HCT116 (cell line): ENCODE measurements around the gene SLC22A2. TPM values are rescaled to one million over a fixed set of nuclear protein-coding genes. Genes with fewer than 3 reads are reported as not detected.

Experiments
- ATAC-seq: fragments of 200-7000 bp; cut with Tn5 transposase; 2 replicates; pipeline ENCODE4 v1.9.1; 2020; ENCODE audit warnings: mild to moderate bottlenecking, moderate library complexity
- BruUV-seq: library from RNA; stranded (reverse); fragments of 400-500 nt; replicated peaks from 2 replicates; lab custom pipeline; 2021; lab: Mats Ljungman, UMichigan
- CTCF ChIA-PET: fragments of 300-600 bp; sonication (Branson Sonifier 250); formaldehyde crosslinking; loops from one replicate; lab custom pipeline; 2021; ENCODE audit warnings: antibody characterized with exemption; lab: Charles Lee
- POLR2A ChIA-PET: fragments of 300-600, 350-600 bp; sonication (Branson Sonifier 250); formaldehyde crosslinking; loops from one replicate; lab custom pipeline; 2021; ENCODE audit warnings: antibody characterized with exemption; lab: Charles Lee
- RAD21 ChIA-PET, 2 experiments: fragments of 300-600 bp; sonication (Branson Sonifier 250); formaldehyde crosslinking; loops; one replicate each; lab custom pipeline; 2023; ENCODE audit warnings: low total read pairs in 2 of 2; ENCODE audit not compliant: uncharacterized antibody in 2 of 2, unreplicated experiment in 2 of 2, low non-redundant PET in 1 of 2; lab: Charles Lee
- DNase-seq: peaks from one replicate; pipeline ENCODE4 v3.0.0-alpha.2; 2010; ENCODE audit warnings: low read depth, low spot score
- H2AFZ ChIP-seq: fragments of 200-600 bp; shearing (Covaris generic), sonication (generic); 2 replicates; pipeline ENCODE4 v1.6.1; 2017; ENCODE audit warnings: low read depth, mixed run types, mixed read lengths, antibody characterized with exemption, low read length; ENCODE audit not compliant: poor library complexity, severe bottlenecking
- H3K27ac ChIP-seq: 2 replicates; pipeline ENCODE4 v1.5.1; 2012; ENCODE audit warnings: low read depth, low read length
- H3K27me3 ChIP-seq: fragments of 200-600 bp; sonication (generic); 2 replicates; pipeline ENCODE4 v1.6.1; 2016; ENCODE audit warnings: mixed run types, low read length, mixed read lengths; ENCODE audit not compliant: insufficient read depth
- H3K36me3 ChIP-seq, 2 experiments: fragments of 200-500 bp in 1 of 2; fragments of 200-600 bp in 1 of 2; sonication (Bioruptor generic) in 1 of 2; sonication (generic) in 1 of 2; 2 replicates each; pipeline versions ENCODE4 v1.5.1 to v1.6.1; 2014 to 2016; ENCODE audit warnings: low read length in 2 of 2, inconsistent platforms in 1 of 2, mixed read lengths in 1 of 2, mixed run types in 1 of 2; ENCODE audit not compliant: insufficient read depth in 2 of 2, control insufficient read depth in 1 of 2
- H3K4me1 ChIP-seq, 2 experiments: fragments of 200-600 bp in 1 of 2; sonication (generic) in 1 of 2; 2 replicates each; pipeline versions ENCODE4 v1.5.1 to v1.6.1; 2012 to 2017; ENCODE audit warnings: low read length in 2 of 2, inconsistent platforms in 1 of 2, mild to moderate bottlenecking in 1 of 2, mixed read lengths in 1 of 2, mixed run types in 1 of 2, moderate library complexity in 1 of 2; ENCODE audit not compliant: insufficient read depth in 2 of 2, control insufficient read depth in 1 of 2
- H3K4me2 ChIP-seq: fragments of 200-600 bp; sonication (generic); 2 replicates; pipeline ENCODE4 v1.6.1; 2017; ENCODE audit warnings: mixed run types, low read length, mixed read lengths
- H3K4me3 ChIP-seq, 2 experiments: fragments of 200-600 bp in 1 of 2; sonication (generic) in 1 of 2; replicated peaks in 1 of 2; 2 replicates each; pipeline ENCODE4 v1.5.1; 2011 to 2016; ENCODE audit warnings: low read length in 2 of 2, control low read depth in 1 of 2, low read depth in 1 of 2, mild to moderate bottlenecking in 1 of 2, mixed read lengths in 1 of 2, mixed run types in 1 of 2
- H3K79me2 ChIP-seq: fragments of 200-600 bp; sonication (generic); 2 replicates; pipeline ENCODE4 v1.6.1; 2017; ENCODE audit warnings: mild to moderate bottlenecking, mixed run types, low read length, moderate library complexity, mixed read lengths; ENCODE audit not compliant: insufficient read depth
- H3K9ac ChIP-seq: fragments of 200-600 bp; sonication (generic); 2 replicates; pipeline ENCODE4 v1.6.1; 2016; ENCODE audit warnings: low read length, mixed read lengths
- H3K9me2 ChIP-seq: fragments of 200-600 bp; sonication (generic), shearing (Covaris generic); 2 replicates; pipeline ENCODE4 v1.6.1; 2017; ENCODE audit warnings: mixed run types, mild to moderate bottlenecking, moderate library complexity; ENCODE audit not compliant: insufficient read depth
- H3K9me3 ChIP-seq, 2 experiments: fragments of 200-500 bp in 1 of 2; fragments of 200-600 bp in 1 of 2; sonication (Bioruptor generic) in 1 of 2; sonication (generic) in 1 of 2; 2 replicates each; pipeline ENCODE4 v1.6.1; 2014 to 2017; ENCODE audit warnings: low read length in 2 of 2, mixed read lengths in 2 of 2, inconsistent platforms in 1 of 2, low read depth in 1 of 2, mild to moderate bottlenecking in 1 of 2, mixed run types in 1 of 2, moderate library complexity in 1 of 2; ENCODE audit not compliant: control insufficient read depth in 1 of 2, insufficient read depth in 1 of 2
- H4K20me1 ChIP-seq: fragments of 200-600 bp; sonication (generic), shearing (Covaris generic); 2 replicates; pipeline ENCODE4 v1.6.1; 2017; ENCODE audit warnings: mixed run types, mild to moderate bottlenecking, moderate library complexity; ENCODE audit not compliant: insufficient read depth
- ATF3 ChIP-seq: IDR thresholded peaks from 2 replicates; pipeline ENCODE4 v1.6.1; 2012
- JUND ChIP-seq: IDR thresholded peaks from 2 replicates; pipeline ENCODE4 v1.6.1; 2012
- POLR2A ChIP-seq: IDR thresholded peaks from 2 replicates; pipeline ENCODE4 v1.7.0; 2011; ENCODE audit warnings: borderline replicate concordance; ENCODE audit not compliant: insufficient read depth, insufficient read length; ENCODE audit errors: extremely low read depth
- POLR2AphosphoS5 ChIP-seq: IDR thresholded peaks from 2 replicates; pipeline ENCODE4 v1.6.1; 2011; ENCODE audit warnings: mild to moderate bottlenecking, low read depth, low read length, moderate library complexity
- REST ChIP-seq: IDR thresholded peaks from 2 replicates; pipeline ENCODE4 v1.6.1; 2012; ENCODE audit warnings: low read depth
- ZBTB33 ChIP-seq: IDR thresholded peaks from 2 replicates; pipeline ENCODE4 v1.6.1; 2011; ENCODE audit warnings: mild to moderate bottlenecking, low read length, moderate library complexity; ENCODE audit not compliant: insufficient replicate concordance; ENCODE audit errors: extremely low read depth
- intact Hi-C: fragments of 100-400 bp; cut with micrococcal nuclease; formaldehyde crosslinking; loops from 2 replicates; pipeline ENCODE4 v1.10.0; 2022
- total RNA-seq: library from RNA; stranded (reverse); gene quantifications from one replicate; pipeline ENCODE4 v1.2.1, GENCODE V29; 2021; ENCODE audit not compliant: unreplicated experiment
- TF ChIP-seq, protein P1 (sequence below): IDR thresholded peaks from 2 replicates; pipeline ENCODE4 v1.6.1; 2012

Gene SLC22A2
- total RNA-seq, 1 experiment from 2014 or later = not detected

DNA sequence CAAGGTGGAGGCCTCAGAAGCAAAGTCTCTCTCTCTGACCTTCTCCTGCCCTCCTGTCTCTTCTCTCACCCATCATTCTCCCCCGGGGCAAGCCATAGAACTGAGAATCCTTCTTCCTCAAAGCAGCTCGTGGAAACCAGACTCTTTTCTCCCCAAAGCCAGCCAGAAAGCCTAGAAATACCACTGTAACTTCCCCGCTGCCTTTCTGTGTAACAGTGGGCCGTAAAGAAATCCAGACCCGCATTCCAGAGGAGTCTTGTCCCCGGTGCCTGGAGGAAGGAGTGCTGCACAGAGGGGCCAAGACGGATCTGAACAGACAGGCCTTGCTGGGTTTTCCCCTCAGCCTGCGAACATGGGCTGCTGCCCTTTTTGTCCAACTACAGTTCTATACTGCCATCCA, 977 bp upstream of the SLC22A2 start:
- no TSS peak for BruUV-seq
- H3K79me2 ChIP-seq = no peaks in the 10 kb centered on the region
- H3K9me2 ChIP-seq = no peaks in the 10 kb centered on the region
- no peak overlapping the region for H3K4me2 ChIP-seq
- H3K36me3 ChIP-seq = no peaks in the 10 kb centered on the region
- ChIA-PET CTCF (no interaction called here), POLR2A (no interaction called here), RAD21 (no interaction called here)
- H3K27ac ChIP-seq = no peak overlapping the region
- peaks cover 0 to 6% of the 10 kb centered on the region in 2 experiments; a peak in 2 of 4 replicates for H3K4me1 ChIP-seq
- H4K20me1 ChIP-seq = no peaks in the 10 kb centered on the region
- no peak for ATAC-seq
- H2AFZ ChIP-seq = no peak overlapping the region
- no peak for DNase-seq
- H3K9ac ChIP-seq = no peak overlapping the region
- no peak for TF ChIP-seq REST
- TF ChIP-seq POLR2AphosphoS5 = no peak
- no peak for TF ChIP-seq POLR2A
- TF ChIP-seq ZBTB33 = no peak
- TF ChIP-seq, protein P1, sequence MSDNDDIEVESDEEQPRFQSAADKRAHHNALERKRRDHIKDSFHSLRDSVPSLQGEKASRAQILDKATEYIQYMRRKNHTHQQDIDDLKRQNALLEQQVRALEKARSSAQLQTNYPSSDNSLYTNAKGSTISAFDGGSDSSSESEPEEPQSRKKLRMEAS = no peak
- no peak for TF ChIP-seq JUND
- TF ChIP-seq ATF3 = no peak
- intact Hi-C loops = no loop called here
- no peak overlapping the region for H3K4me3 ChIP-seq
- no peaks in the 10 kb centered on the region for H3K9me3 ChIP-seq
- H3K27me3 ChIP-seq = no peaks in the 10 kb centered on the region
